ENCODE data around the gene ENO1.

GRCh38 chr1:8816264-8816663 is 62.2 kb downstream of the ENO1 start:
- no peak for TF ChIP-seq POLR2A (IDR thresholded peaks at IDR 0.05)
- no peak for TF ChIP-seq CTCF (IDR thresholded peaks at IDR 0.05)
